HepG2 (cell line): ENCODE measurements around the gene GNA12. TPM values are rescaled to one million over a fixed set of nuclear protein-coding genes. Genes with fewer than 3 reads are reported as not detected.

Experiments used
- ARID4A ChIP-seq: sonication (generic); formaldehyde crosslinking; IDR thresholded peaks from 2 replicates; pipeline ENCODE4 v1.5.0; 2020; ENCODE audit warnings: mild to moderate bottlenecking, missing genetic modification reagents, borderline replicate concordance
- CSRNP2 ChIP-seq: sonication (generic); formaldehyde crosslinking; conservative IDR thresholded peaks from 2 replicates; pipeline ENCODE4 v1.8.0; 2022; ENCODE audit warnings: low read depth, missing genetic modification reagents
- FOXM1 ChIP-seq: sonication (generic); formaldehyde crosslinking; IDR thresholded peaks from 2 replicates; pipeline ENCODE4 v1.5.0; 2020; ENCODE audit warnings: missing genetic modification reagents
- SMAD1 ChIP-seq: sonication (generic); formaldehyde crosslinking; IDR thresholded peaks from 2 replicates; pipeline ENCODE4 v1.4.0; 2020; ENCODE audit warnings: missing genetic modification reagents, low read depth, mild to moderate bottlenecking, borderline replicate concordance
- SNAPC4 ChIP-seq: sonication (generic); formaldehyde crosslinking; IDR thresholded peaks from 2 replicates; pipeline ENCODE4 v1.4.0; 2020; ENCODE audit warnings: mild to moderate bottlenecking, missing genetic modification reagents
- UBTF ChIP-seq: sonication (generic); formaldehyde crosslinking; IDR thresholded peaks from 2 replicates; pipeline ENCODE4 v1.4.0; 2020; ENCODE audit warnings: mild to moderate bottlenecking, missing genetic modification reagents
- ZBTB38 ChIP-seq: sonication (generic); formaldehyde crosslinking; IDR thresholded peaks from 2 replicates; pipeline ENCODE4 v1.5.1; 2020; ENCODE audit warnings: mild to moderate bottlenecking, missing genetic modification reagents
- ZNF460 ChIP-seq: sonication (generic); formaldehyde crosslinking; IDR thresholded peaks from 2 replicates; pipeline ENCODE4 v1.5.1; 2020; ENCODE audit warnings: missing genetic modification reagents, mild to moderate bottlenecking, borderline replicate concordance
- ZNF607 ChIP-seq: sonication (generic); formaldehyde crosslinking; IDR thresholded peaks from 2 replicates; pipeline ENCODE4 v1.5.1; 2020; ENCODE audit warnings: missing genetic modification reagents, mild to moderate bottlenecking, borderline replicate concordance
- ZXDC ChIP-seq: sonication (generic); formaldehyde crosslinking; IDR thresholded peaks from 2 replicates; pipeline ENCODE4 v1.5.0; 2020; ENCODE audit warnings: mild to moderate bottlenecking, missing genetic modification reagents
- polyA plus RNA-seq, 8 experiments: library from polyadenylated mRNA; depleted of rRNA in 3 of 8; stranded (reverse) in 7 of 8; unstranded in 1 of 8; fragments of >200 nt; fragmentation: Illumina TruSeq in 4 of 8; extraction: Trizol in 4 of 8; gene quantifications; 2 replicates each; pipeline versions ENCODE4 v1.2.1 to v1.2.3, GENCODE V29; 2011 to 2016; ENCODE audit warnings: low read depth in 4 of 8, missing spikeins in 1 of 8, mixed read lengths in 1 of 8; ENCODE audit not compliant: insufficient read depth in 1 of 8
- total RNA-seq, 5 experiments: library from RNA; depleted of rRNA; stranded (reverse); fragments of >200 nt; fragmentation: Illumina TruSeq; extraction: Trizol; gene quantifications; 2 replicates each; pipeline ENCODE4 v1.2.3, GENCODE V29; 2016; ENCODE audit warnings: low read depth in 1 of 5

Gene GNA12
- total and polyA plus RNA-seq, 2 of the 13 experiments (the other 11 are each of a cell fraction or from before 2014, with no cell fraction given), result 16.2 to 50.9 TPM

GRCh38 chr7:2862831-2863361, 18.8 kb upstream of the GNA12 start (continued):
- TF ChIP-seq UBTF (CRISPR knock-in tag) (no peak), FOXM1 (CRISPR knock-in tag) (no peak), ZNF460 (CRISPR knock-in tag) (peak; percentile 20; the same call in 1 of the 2 replicates), ZXDC (CRISPR knock-in tag) (0 out of 2 replicates have a peak, but pooled peaks have one; percentile 63), ARID4A (CRISPR knock-in tag) (no peak), CSRNP2 (CRISPR knock-in tag) (no peak), ZBTB38 (CRISPR knock-in tag) (peak; percentile 50; the same call in 1 of the 2 replicates), SNAPC4 (CRISPR knock-in tag) (0 out of 2 replicates have a peak, but pooled peaks have one; percentile 33), ZNF607 (CRISPR knock-in tag) (0 out of 2 replicates have a peak, but pooled peaks have one; percentile 44), SMAD1 (CRISPR knock-in tag) (no peak)
